Hypothalamus (tissue), 51 donors: ENCODE measurements around the gene IPO11.
"Not testable (repeated sequence)": the region's sequence is repeated elsewhere in the genome, so short reads cannot be mapped to it uniquely, and the experiment has no call there.

Experiments used
- DNase-seq, 51 donors: peaks; one replicate each; lab custom pipeline; 2025; lab: John Stamatoyannopoulos, UW

The IPO11 gene

GRCh38 chr5:62593331-62593730 lies 180.8 kb downstream of the IPO11 start:
- no peak for DNase-seq

GRCh38 chr5:62594364-62594984 lies 181.9 kb downstream of the IPO11 start:
- DNase-seq = no peak

- no peak for DNase-seq
These were observed 183.5 kb downstream of the IPO11 start for GRCh38 chr5:62596096-62596495.

GRCh38 chr5:62596691-62597090 lies 184.1 kb downstream of the IPO11 start:
- DNase-seq = no peak

- no peak for DNase-seq
These were observed 184.8 kb downstream of the IPO11 start for GRCh38 chr5:62597314-62597713.

GRCh38 chr5:62600560-62601252 lies 188.1 kb downstream of the IPO11 start:
- DNase-seq = no peak

GRCh38 chr5:62603934-62604333 lies 191.4 kb downstream of the IPO11 start:
- DNase-seq = no peak

- no peak for DNase-seq
These were observed 193.1 kb downstream of the IPO11 start for GRCh38 chr5:62605638-62606037.

GRCh38 chr5:62606878-62607277 lies 194.3 kb downstream of the IPO11 start:
- no peak for DNase-seq

GRCh38 chr5:62607615-62608014 lies 195.1 kb downstream of the IPO11 start:
- DNase-seq = no peak

- DNase-seq = peak in 7 of 51 donors; percentile 5 to 32 (median 7)
These were observed 196.3 kb downstream of the IPO11 start for GRCh38 chr5:62608529-62609511.

GRCh38 chr5:62614355-62614754 lies 201.8 kb downstream of the IPO11 start:
- DNase-seq = no peak

- DNase-seq = no peak
These were observed 204.2 kb downstream of the IPO11 start for GRCh38 chr5:62616615-62617277.

- DNase-seq = no peak
These were observed 205.4 kb downstream of the IPO11 start for GRCh38 chr5:62617943-62618342.

GRCh38 chr5:62620761-62621160 lies 208.2 kb downstream of the IPO11 start:
- DNase-seq = no peak

- DNase-seq = no peak
These were observed 208.7 kb downstream of the IPO11 start for GRCh38 chr5:62621280-62621679.

GRCh38 chr5:62623271-62623670 lies 210.7 kb downstream of the IPO11 start:
- no peak for DNase-seq

- DNase-seq = not testable (repeated sequence)
These were observed 211.9 kb downstream of the IPO11 start for GRCh38 chr5:62624436-62624835.

- no peak for DNase-seq
These were observed 214.0 kb downstream of the IPO11 start for GRCh38 chr5:62626534-62626933.

GRCh38 chr5:62627121-62627520 lies 214.6 kb downstream of the IPO11 start:
- DNase-seq = no peak

- DNase-seq = no peak
These were observed 215.3 kb downstream of the IPO11 start for GRCh38 chr5:62627901-62628300.
